ENCODE data around the gene ANKRD52. TPM values are rescaled to one million over a fixed set of nuclear protein-coding genes. Genes with fewer than 3 reads are reported as not detected.

ANKRD52 gene
- total and polyA plus RNA-seq, 2 of the 8 experiments (the other 6 are each of a cell fraction or from before 2014, with no cell fraction given), result 14.0 to 36.3 TPM

DNA sequence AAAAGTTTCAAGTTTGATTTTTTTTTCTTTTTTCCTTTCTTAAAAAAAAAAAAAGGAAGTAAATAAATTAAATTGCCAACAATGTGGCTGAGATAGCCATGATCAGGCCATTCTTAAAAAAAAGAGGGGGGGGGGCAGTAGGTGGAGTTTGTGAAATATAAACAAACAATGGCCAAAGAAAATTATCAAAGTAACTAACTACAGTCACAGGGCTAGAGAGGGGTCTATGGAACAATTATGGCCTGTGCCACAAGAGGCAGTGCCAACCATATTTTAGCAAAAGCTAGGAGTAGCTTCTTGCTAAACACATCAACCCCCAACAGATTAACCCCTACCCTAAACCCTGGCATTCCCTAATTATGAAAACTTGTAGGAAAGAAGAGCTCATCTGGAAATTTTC, 52.7 kb downstream of the ANKRD52 start (continued):
- TF ChIP-seq CHD7 (IDR thresholded peaks at IDR 0.05; ENCODE audit: insufficient replicate concordance, low read length) (no peak), CHD2 (IDR thresholded peaks at IDR 0.05; ENCODE audit: low read length) (no peak), CEBPB (IDR thresholded peaks at IDR 0.05; ENCODE audit: low read depth, low read length) (no peak), SIX5 (IDR thresholded peaks at IDR 0.05; ENCODE audit: low read depth, low read length) (no peak), RNF2 (IDR thresholded peaks at IDR 0.05; ENCODE audit: borderline replicate concordance, low read depth, low read length, missing control alignments, poor library complexity, severe bottlenecking) (no peak), BACH1 (IDR thresholded peaks at IDR 0.05; ENCODE audit: low read length) (no peak), CTCF (IDR thresholded peaks at IDR 0.05; ENCODE audit: control extremely low read depth in 1 of 3, insufficient read depth in 1 of 3, low read depth in 1 of 3, low read length in 3 of 3) (no peak), MAFK (IDR thresholded peaks at IDR 0.05; ENCODE audit: low read depth, low read length) (no peak), SIN3A (conservative IDR thresholded peaks at IDR 0.05 in 1 of 2, IDR thresholded peaks at IDR 0.05 in 1 of 2; ENCODE audit: low read depth in 1 of 2, low read length in 2 of 2) (no peak)

Measured in H1 (cell line).